T-cell (primary cell): ENCODE measurements around the gene TMEM250. TPM values are rescaled to one million over a fixed set of nuclear protein-coding genes. Genes with fewer than 3 reads are reported as not detected.

ENCODE experiments used
- ATAC-seq, 4 experiments: fragments of 200-7000 bp in 3 of 4; fragments of 150-1000 bp in 1 of 4; cut with Tn5 transposase; replicated peaks in 1 of 4; 1 replicate in 3 of 4; 2 replicates in 1 of 4; pipeline ENCODE4 v1.10.0; 2021; ENCODE audit warnings: moderate library complexity in 3 of 4, mild to moderate bottlenecking in 2 of 4, moderate number of reproducible peaks in 1 of 4
- CTCF ChIA-PET, 2 donors: fragments of 300-600 bp; sonication (Branson Sonifier 250); formaldehyde crosslinking; loops; one replicate each; lab custom pipeline; 2022; ENCODE audit warnings: antibody characterized with exemption in 2 of 2; lab: Charles Lee
- POLR2A ChIA-PET, 2 donors: fragments of 300-600 bp; sonication (Branson Sonifier 250); formaldehyde crosslinking; loops; one replicate each; lab custom pipeline; 2022; ENCODE audit warnings: antibody characterized with exemption in 2 of 2; lab: Charles Lee
- DNase-seq, 35 experiments: peaks; one replicate each; pipeline versions ENCODE4 v3.0.0 to v3.0.0-alpha.2; 2013 to 2023
- H3K27ac ChIP-seq: one replicate; pipeline ENCODE4 v1.5.1; 2013; ENCODE audit warnings: low read length
- H3K27me3 ChIP-seq, 2 experiments: replicated peaks in 1 of 2; 1 replicate in 1 of 2; 2 replicates in 1 of 2; pipeline versions ENCODE4 v1.6.1 to v1.7.0; 2013; ENCODE audit warnings: low read length in 1 of 2, mixed read lengths in 1 of 2; ENCODE audit not compliant: control insufficient read depth in 2 of 2, insufficient read depth in 2 of 2; ENCODE audit errors: extremely low read depth in 1 of 2
- H3K36me3 ChIP-seq, 2 donors: 1 replicate in 1 of 2; 2 replicates in 1 of 2; pipeline versions ENCODE4 v1.6.1 to v1.7.0; 2013; ENCODE audit warnings: low read length in 1 of 2; ENCODE audit not compliant: control insufficient read depth in 2 of 2, insufficient read depth in 1 of 2; ENCODE audit errors: extremely low read depth in 1 of 2
- H3K4me1 ChIP-seq, 2 experiments: 1 replicate in 1 of 2; 2 replicates in 1 of 2; pipeline versions ENCODE4 v1.6.1 to v1.7.0; 2013; ENCODE audit warnings: low read length in 2 of 2, mixed read lengths in 1 of 2; ENCODE audit not compliant: insufficient read depth in 2 of 2, control insufficient read depth in 1 of 2; ENCODE audit errors: extremely low read depth in 1 of 2
- H3K4me3 ChIP-seq, 2 donors: 1 replicate in 1 of 2; 2 replicates in 1 of 2; pipeline versions ENCODE4 v1.5.1 to v1.7.0; 2013; ENCODE audit warnings: mild to moderate bottlenecking in 2 of 2, low read length in 1 of 2, moderate library complexity in 1 of 2; ENCODE audit not compliant: control insufficient read depth in 1 of 2; ENCODE audit errors: extremely low read depth in 1 of 2
- H3K9me3 ChIP-seq: 2 replicates; pipeline ENCODE4 v1.7.0; 2013
- H3K27ac Mint-ChIP-seq, 2 donors: one replicate each; pipeline ENCODE4 v1.8.0; 2020 to 2021; ENCODE audit warnings: mild to moderate bottlenecking in 2 of 2, mixed read lengths in 2 of 2
- H3K27me3 Mint-ChIP-seq, 2 donors: one replicate each; pipeline ENCODE4 v1.8.0; 2021 to 2022; ENCODE audit warnings: mixed read lengths in 2 of 2
- H3K36me3 Mint-ChIP-seq: one replicate; pipeline ENCODE4 v1.8.0; 2021; ENCODE audit warnings: mixed read lengths
- H3K4me1 Mint-ChIP-seq, 3 donors: one replicate each; pipeline ENCODE4 v1.8.0; 2020 to 2022; ENCODE audit warnings: mixed read lengths in 3 of 3, mild to moderate bottlenecking in 1 of 3
- H3K4me3 Mint-ChIP-seq, 3 donors: one replicate each; pipeline ENCODE4 v1.8.0; 2020 to 2022; ENCODE audit warnings: mild to moderate bottlenecking in 3 of 3, mixed read lengths in 3 of 3, moderate library complexity in 3 of 3
- H3K9me3 Mint-ChIP-seq, 3 donors: one replicate each; pipeline ENCODE4 v1.8.0; 2020 to 2022; ENCODE audit warnings: mixed read lengths in 3 of 3
- WGBS: methylation state at CpG from one replicate; pipeline ENCODE4 v1.1.5; 2013; ENCODE audit warnings: missing lambda C conversion rate; ENCODE audit not compliant: insufficient coverage; 5-methylcytosine and 5-hydroxymethylcytosine counted together
- total RNA-seq, 35 experiments: library from RNA in 6 of 35; stranded (reverse) in 6 of 35; fragments of 120-200 nt in 1 of 35; gene quantifications; one replicate each; pipeline versions ENCODE4 v1.2.1 to v1.2.4 and lab custom pipeline; 2013 to 2026

TMEM250 gene
- total RNA-seq, 5 donors from 2014 or later (not counting 1 experiment from before 2014, with no cell fraction given), result 21.0 to 77.9 (median 63.0) TPM

- Mint-ChIP-seq H3K4me3 (no peak overlapping the region), H3K4me1 (no peaks in the 10 kb centered on the region), H3K36me3 (no peaks in the 10 kb centered on the region), H3K9me3 (no peaks in the 10 kb centered on the region), H3K27me3 (peaks cover 6 to 22% of the 10 kb centered on the region in 2 donors), H3K27ac (no peak overlapping the region)
- ChIA-PET CTCF (no interaction called here), POLR2A (interaction anchor here in 1 of 2 donors (0.6 kb wide), 1 partner anchor 1364 kb away, joined by 4 read pairs; no protein-coding TSS in a partner anchor)
- Histone ChIP-seq H3K4me1 (no peaks in the 10 kb centered on the region), H3K9me3 (no peaks in the 10 kb centered on the region), H3K4me3 (no peak overlapping the region), H3K27me3 (peaks cover 0 to 55% of the 10 kb centered on the region in 2 experiments), H3K27ac (no peak overlapping the region), H3K36me3 (no peaks in the 10 kb centered on the region)
- no peak for DNase-seq
- 86% methylated on average over 12 of the region's 14 CpGs for WGBS
- no peak for ATAC-seq
Observed at GRCh38 chr9:136148766-136149165, 30.1 kb upstream of the TMEM250 start.

GRCh38 chr9:136147890-136148714 lies 29.4 kb upstream of the TMEM250 start:
- POLR2A ChIA-PET, result interaction anchor here in 1 of 2 donors (0.6 kb wide), 1 partner anchor 1364 kb away, joined by 4 read pairs; no protein-coding TSS in a partner anchor
- Histone ChIP-seq H3K27me3 (peaks cover 0 to 62% of the 10 kb centered on the region in 2 experiments), H3K4me3 (no peak overlapping the region), H3K9me3 (no peaks in the 10 kb centered on the region), H3K27ac (no peak overlapping the region), H3K4me1 (no peaks in the 10 kb centered on the region), H3K36me3 (no peaks in the 10 kb centered on the region)
- DNase-seq (no peak), ATAC-seq (no peak)
- WGBS, result 50% methylated on average over 30 of the region's 35 CpGs
- CTCF ChIA-PET, result no interaction called here
- Mint-ChIP-seq H3K27ac (no peak overlapping the region), H3K9me3 (no peaks in the 10 kb centered on the region), H3K27me3 (peaks cover 6 to 22% of the 10 kb centered on the region in 2 donors), H3K4me3 (no peak overlapping the region), H3K36me3 (no peaks in the 10 kb centered on the region), H3K4me1 (no peaks in the 10 kb centered on the region)

GRCh38 chr9:136147038-136147889 lies 28.6 kb upstream of the TMEM250 start:
- no peak overlapping the region for H3K4me3 ChIP-seq
- no peak overlapping the region for H3K27ac ChIP-seq
- H3K9me3 ChIP-seq, result no peaks in the 10 kb centered on the region
- peaks cover 0 to 66% of the 10 kb centered on the region in 2 experiments for H3K27me3 ChIP-seq
- H3K36me3 ChIP-seq, result no peaks in the 10 kb centered on the region
- WGBS, result 80% methylated on average over 21 of the region's 22 CpGs
- peaks cover 6 to 22% of the 10 kb centered on the region in 2 donors for H3K27me3 Mint-ChIP-seq
- no peak overlapping the region for H3K27ac Mint-ChIP-seq
- no peak for DNase-seq
- H3K4me1 ChIP-seq, result no peaks in the 10 kb centered on the region
- ATAC-seq, result no peak
- no peaks in the 10 kb centered on the region for H3K9me3 Mint-ChIP-seq
- no peaks in the 10 kb centered on the region for H3K36me3 Mint-ChIP-seq
- H3K4me3 Mint-ChIP-seq, result no peak overlapping the region
- ChIA-PET POLR2A (no interaction called here), CTCF (no interaction called here)
- H3K4me1 Mint-ChIP-seq, result no peaks in the 10 kb centered on the region

GRCh38 chr9:136146126-136147037 lies 27.7 kb upstream of the TMEM250 start:
- H3K4me1 Mint-ChIP-seq, result no peaks in the 10 kb centered on the region
- Histone ChIP-seq H3K9me3 (no peaks in the 10 kb centered on the region), H3K27ac (no peak overlapping the region), H3K27me3 (peaks cover 0 to 67% of the 10 kb centered on the region in 2 experiments), H3K36me3 (no peaks in the 10 kb centered on the region), H3K4me1 (no peaks in the 10 kb centered on the region), H3K4me3 (no peak overlapping the region)
- H3K27ac Mint-ChIP-seq, result no peak overlapping the region
- H3K4me3 Mint-ChIP-seq, result no peak overlapping the region
- peaks cover 6 to 22% of the 10 kb centered on the region in 2 donors for H3K27me3 Mint-ChIP-seq
- no peak for ATAC-seq
- no peaks in the 10 kb centered on the region for H3K9me3 Mint-ChIP-seq
- H3K36me3 Mint-ChIP-seq, result no peaks in the 10 kb centered on the region
- POLR2A ChIA-PET, result no interaction called here
- no peak for DNase-seq
- 71% methylated on average over 24 of the region's 33 CpGs for WGBS
- CTCF ChIA-PET, result no interaction called here

GRCh38 chr9:136145580-136145979 lies 26.9 kb upstream of the TMEM250 start:
- ChIA-PET CTCF (no interaction called here), POLR2A (no interaction called here)
- Histone ChIP-seq H3K9me3 (no peaks in the 10 kb centered on the region), H3K4me1 (no peaks in the 10 kb centered on the region), H3K27ac (no peak overlapping the region), H3K4me3 (no peak overlapping the region), H3K36me3 (no peaks in the 10 kb centered on the region), H3K27me3 (peaks cover 0 to 69% of the 10 kb centered on the region in 2 experiments)
- no peak for DNase-seq
- WGBS, result 67% methylated on average over 4 of the region's 5 CpGs
- H3K27me3 Mint-ChIP-seq, result peaks cover 6 to 24% of the 10 kb centered on the region in 2 donors
- no peaks in the 10 kb centered on the region for H3K9me3 Mint-ChIP-seq
- H3K4me3 Mint-ChIP-seq, result no peak overlapping the region
- no peaks in the 10 kb centered on the region for H3K4me1 Mint-ChIP-seq
- H3K36me3 Mint-ChIP-seq, result no peaks in the 10 kb centered on the region
- ATAC-seq, result no peak
- H3K27ac Mint-ChIP-seq, result no peak overlapping the region

GRCh38 chr9:136144450-136144849 lies 25.8 kb upstream of the TMEM250 start:
- Histone ChIP-seq H3K4me3 (no peak overlapping the region), H3K9me3 (no peaks in the 10 kb centered on the region), H3K27me3 (peaks cover 0 to 72% of the 10 kb centered on the region in 2 experiments), H3K36me3 (no peaks in the 10 kb centered on the region), H3K4me1 (no peaks in the 10 kb centered on the region), H3K27ac (no peak overlapping the region)
- Mint-ChIP-seq H3K27ac (no peak overlapping the region), H3K36me3 (no peaks in the 10 kb centered on the region), H3K27me3 (peaks cover 6 to 24% of the 10 kb centered on the region in 2 donors), H3K4me1 (no peaks in the 10 kb centered on the region), H3K4me3 (no peak overlapping the region), H3K9me3 (no peaks in the 10 kb centered on the region)
- WGBS, result 86% methylated on average over 8 of the region's 11 CpGs
- CTCF ChIA-PET, result no interaction called here
- POLR2A ChIA-PET, result no interaction called here
- ATAC-seq (no peak), DNase-seq (no peak)
